HG02610 (cell line): Measurements from ENCODE around the gene HOXB3.

Source experiments
- ATAC-seq: cut with Tn5 transposase; IDR thresholded peaks from one replicate; pipeline ENCODE4 v1.9.1; 2021; ENCODE audit warnings: mild to moderate bottlenecking, moderate library complexity; ENCODE audit not compliant: unreplicated experiment

HOXB3 gene

GRCh38 chr17:48559122-48559839 lies 30.8 kb downstream of the HOXB3 start:
- ATAC-seq = no peak

GRCh38 chr17:48558831-48559121 lies 31.3 kb downstream of the HOXB3 start:
- no peak for ATAC-seq

DNA sequence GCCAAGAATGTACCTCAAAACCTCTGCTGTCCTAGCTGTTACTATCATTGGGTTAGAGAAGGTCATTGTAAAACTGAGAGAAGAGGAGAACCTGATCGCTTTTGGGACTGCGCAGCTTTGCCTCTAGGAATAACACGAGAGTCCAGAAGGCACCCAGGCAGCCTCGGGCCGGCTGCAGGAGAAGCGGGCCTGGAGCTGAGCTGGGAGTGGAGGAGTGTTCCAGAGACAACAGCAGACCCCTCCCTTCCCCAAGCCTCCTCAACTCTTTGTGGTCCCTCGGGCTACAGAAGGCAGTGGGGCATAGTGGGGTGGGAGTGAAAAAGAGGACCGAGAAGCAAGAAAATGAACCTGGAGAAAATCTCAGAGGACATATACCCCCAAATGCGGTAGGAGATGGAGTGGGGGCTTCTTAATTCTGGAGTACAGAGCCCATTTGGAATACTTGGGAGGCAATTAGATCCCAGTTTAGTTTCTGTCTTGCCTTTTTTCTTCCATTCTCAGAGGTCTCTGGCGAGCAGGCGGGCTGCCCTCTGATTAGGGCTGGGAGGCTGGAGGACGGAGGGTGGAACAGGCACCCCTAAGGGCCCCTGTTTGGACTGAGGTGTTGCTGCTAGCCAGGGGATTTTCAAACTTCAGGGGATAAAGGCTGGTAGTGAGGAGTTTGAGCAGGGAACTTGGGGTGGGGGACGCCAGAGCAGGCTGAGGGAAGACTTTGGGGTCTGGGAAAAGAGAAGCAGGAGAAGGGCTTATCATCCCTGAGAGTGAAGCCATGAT lies 31.8 kb downstream of the HOXB3 start:
- no peak for ATAC-seq

DNA sequence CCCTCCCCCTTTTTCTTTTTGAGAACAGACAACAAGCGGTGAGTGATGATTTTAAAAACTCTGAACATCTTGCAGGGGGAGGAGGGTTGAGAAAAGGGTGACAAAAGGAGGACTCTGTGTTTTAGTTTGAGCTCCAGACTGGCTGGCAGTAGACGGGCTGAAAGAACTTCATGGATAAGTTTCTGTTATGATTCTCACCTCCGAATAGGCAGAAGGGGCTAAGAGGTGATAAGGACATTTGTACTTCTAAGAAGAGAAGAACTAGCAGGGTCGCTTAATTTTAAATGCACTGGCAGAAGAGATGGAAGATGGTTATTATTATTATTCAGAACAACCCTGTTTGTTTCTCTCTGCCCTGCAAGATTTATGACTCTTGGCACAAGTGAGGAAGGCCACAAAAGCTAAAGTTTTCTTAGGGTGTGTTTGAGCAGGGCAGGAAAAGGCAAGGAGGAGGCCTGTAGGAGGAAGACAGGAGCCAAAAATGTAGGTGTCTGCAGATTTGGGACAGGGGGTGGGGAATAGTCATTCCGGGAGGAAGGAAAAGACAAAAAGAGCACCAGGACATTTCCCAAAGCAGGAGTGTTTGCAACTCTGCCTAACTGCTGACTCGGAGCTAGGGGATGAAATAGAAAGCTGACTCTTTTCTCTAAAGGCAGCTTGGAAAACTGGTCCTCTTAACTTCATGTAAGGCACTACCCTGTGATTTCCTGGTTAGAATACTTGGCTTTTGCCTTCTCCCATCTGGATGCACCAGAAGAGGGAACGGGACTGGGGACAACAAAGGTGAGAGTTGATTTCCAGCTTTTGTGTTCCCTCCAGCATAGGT lies 33.3 kb downstream of the HOXB3 start:
- ATAC-seq = no peak

DNA sequence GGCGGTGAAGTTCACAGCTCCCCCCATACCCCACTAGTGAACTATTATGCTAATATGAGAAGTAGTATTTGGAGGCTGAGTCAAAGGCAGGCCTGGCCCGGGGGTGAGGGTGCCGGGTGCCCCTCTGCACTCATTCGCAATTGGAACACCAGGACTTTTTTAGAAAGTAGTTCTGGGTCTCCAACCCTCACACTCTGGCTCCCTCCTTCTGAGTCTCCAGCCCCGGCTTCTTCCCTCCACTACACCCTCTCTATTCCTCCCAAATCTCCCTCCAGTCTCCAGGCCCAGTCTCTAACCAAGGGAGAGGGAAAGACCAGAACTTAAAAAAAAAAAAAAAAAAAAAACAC lies 33.8 kb downstream of the HOXB3 start:
- no peak for ATAC-seq

GRCh38 chr17:48555258-48556228 lies 34.5 kb downstream of the HOXB3 start:
- ATAC-seq = no peak

DNA sequence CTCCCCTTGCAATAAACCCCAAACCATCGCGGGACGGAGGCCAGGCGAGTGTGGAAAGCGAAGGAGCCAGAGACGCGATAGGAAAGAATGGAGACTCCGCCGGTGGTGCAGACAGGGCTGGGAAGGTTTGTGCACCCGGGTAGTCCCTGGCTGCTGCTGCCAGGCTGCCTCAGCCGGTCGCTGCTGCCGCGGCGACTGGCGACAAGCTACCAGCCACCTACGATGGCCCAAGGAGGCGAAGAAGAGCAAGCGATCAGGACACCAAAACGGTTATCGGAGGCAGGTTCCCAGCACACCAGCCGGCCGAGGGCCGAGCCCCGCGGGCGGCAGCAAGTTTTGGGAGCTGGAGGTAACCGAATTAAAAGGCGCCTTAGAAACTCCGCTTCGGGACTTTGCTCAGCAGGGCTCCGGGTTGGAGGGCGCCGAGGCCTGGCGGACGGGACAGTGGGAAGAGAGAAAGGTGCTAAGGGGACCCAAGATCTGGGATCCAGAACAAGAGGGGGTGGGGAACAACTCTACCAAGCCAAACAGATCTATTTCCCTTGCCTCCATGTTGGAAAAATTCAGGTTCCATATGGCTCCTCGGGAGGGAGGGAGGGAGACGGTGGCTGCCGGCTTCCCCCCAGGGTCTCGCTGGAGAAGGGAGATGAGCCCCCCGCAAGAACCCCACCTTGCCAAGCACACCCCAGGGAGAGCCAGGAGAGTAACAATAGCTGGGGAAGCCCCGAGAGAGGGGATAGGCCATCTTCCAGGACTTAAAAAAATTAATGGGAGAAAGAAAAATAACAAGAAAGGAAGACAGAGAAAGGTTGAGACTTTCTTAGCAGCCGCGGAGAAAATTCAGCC lies 35.4 kb downstream of the HOXB3 start:
- ATAC-seq = no peak

DNA sequence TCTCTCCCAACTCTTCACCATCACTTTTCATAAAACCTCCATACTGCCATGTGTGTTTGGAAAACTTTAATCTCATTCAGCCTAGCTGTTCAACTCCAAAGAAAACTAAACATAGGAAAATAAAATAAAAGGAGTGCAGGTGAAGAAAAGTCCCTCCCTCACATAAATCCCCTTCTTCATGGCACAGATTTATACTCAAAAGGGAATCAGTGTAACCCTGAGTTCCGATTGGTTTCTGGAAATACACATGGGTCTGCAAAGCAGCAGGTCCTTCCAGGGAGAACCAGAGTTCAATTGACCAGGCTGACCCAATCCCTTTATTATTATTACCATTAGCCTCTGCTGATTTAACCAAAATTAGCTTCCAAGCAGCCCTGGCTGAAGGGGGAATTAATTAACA lies 36.2 kb downstream of the HOXB3 start:
- ATAC-seq = no peak

- ATAC-seq = no peak
These were observed 36.9 kb downstream of the HOXB3 start for GRCh38 chr17:48553190-48553547.

DNA sequence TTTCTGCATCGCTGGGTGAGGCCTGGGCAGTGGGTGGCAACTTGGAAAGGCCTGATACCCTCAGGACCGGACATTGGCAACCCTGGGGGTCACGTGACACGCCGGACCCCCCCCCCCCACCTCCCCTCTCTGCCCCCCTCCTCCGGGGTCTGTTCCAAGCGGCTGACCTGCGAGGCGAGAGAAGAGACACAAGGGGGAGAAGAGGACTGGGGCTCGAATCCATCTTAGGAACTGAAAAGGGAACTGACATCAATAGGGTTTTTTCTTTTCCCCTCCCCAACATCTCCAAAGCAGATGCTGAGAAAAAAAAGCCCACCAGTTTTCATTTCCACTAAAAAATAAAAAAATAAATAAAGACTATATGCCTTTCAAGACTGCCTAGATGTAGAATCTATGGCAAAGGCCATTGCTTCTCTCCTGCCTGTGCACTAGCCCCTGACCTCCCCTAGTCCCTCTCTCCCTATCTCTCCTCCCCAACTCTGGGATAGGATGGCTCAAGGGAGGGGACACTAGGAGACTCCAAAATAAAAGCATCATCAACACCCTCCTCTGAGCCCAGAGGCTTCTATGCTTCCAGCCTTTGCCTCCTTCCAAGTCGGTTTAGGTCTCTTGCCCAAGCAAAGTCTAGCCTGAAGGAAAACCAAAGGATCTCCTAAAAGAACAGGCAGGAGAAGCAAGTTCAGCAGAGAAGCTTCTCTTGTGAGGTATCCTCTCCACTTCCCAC lies 37.4 kb downstream of the HOXB3 start:
- ATAC-seq = no peak

- ATAC-seq = no peak
These were observed 38.2 kb downstream of the HOXB3 start for GRCh38 chr17:48551596-48552465.

DNA sequence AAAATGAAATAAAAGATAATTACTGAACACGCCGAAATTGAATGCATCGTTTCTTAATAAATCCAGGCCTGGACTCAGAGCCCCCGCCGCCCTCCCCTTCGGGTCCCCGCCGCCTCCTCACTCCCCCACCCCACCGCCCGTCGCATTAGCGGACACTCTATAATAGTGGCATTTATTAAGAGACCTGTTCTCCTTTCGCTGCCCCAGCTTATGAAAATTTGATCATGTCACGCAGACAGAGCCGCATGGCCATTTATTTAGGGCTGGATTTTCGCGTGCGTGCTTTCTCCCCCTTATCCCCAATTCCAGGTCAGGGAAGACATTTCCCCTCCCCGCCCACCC lies 38.9 kb downstream of the HOXB3 start:
- ATAC-seq = no peak

- no peak for ATAC-seq
These were observed 39.4 kb downstream of the HOXB3 start for GRCh38 chr17:48550502-48551213.

DNA sequence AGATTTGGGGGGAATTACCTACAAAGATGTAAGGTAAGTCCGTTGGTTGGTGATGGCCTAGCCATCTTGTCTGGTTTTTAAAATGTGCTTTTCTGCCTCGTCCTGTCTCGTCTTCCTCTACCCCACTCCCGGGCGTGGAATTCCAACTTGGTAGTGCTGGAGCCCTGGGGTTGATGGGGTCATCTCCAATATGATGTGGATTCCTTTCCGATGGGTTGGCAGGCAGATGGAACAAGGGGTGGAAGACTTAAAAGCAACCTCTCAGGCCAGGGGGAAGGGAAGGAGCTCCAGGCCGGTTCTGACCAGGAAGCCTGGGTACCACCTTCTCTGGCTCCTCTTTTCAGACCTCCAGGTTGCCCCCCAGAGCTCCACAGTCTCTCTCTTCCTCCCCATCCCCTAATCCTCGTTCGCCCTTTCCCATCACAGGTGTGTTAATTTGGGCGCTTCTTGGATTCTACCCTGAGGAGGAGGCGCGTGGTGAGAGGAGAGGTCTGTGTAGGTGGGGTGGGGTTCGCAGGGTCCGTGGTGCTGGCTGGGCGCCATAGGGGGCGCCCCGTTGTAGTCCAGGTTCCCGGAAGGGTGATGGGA lies 40.0 kb downstream of the HOXB3 start:
- ATAC-seq = no peak

- no peak for ATAC-seq
These were observed 40.8 kb downstream of the HOXB3 start for GRCh38 chr17:48549281-48549630.

GRCh38 chr17:48548523-48549280 lies 41.3 kb downstream of the HOXB3 start:
- ATAC-seq = no peak
